ENCODE measurements around the gene ABHD16A.
A peak's percentile ranks its signal among the peaks of the same experiment; 100 is the strongest.

The ABHD16A gene

GRCh38 chr6:31660381-31661261, 42.5 kb downstream of the ABHD16A start, which contains the start of gene C6orf47:
Gene C6orf47, minus strand, starts transcription at chr6:31660778. Its CDS starts 831 bp downstream, at chr6:31659947.
- DNase-seq = peak; percentile 47

DNA sequence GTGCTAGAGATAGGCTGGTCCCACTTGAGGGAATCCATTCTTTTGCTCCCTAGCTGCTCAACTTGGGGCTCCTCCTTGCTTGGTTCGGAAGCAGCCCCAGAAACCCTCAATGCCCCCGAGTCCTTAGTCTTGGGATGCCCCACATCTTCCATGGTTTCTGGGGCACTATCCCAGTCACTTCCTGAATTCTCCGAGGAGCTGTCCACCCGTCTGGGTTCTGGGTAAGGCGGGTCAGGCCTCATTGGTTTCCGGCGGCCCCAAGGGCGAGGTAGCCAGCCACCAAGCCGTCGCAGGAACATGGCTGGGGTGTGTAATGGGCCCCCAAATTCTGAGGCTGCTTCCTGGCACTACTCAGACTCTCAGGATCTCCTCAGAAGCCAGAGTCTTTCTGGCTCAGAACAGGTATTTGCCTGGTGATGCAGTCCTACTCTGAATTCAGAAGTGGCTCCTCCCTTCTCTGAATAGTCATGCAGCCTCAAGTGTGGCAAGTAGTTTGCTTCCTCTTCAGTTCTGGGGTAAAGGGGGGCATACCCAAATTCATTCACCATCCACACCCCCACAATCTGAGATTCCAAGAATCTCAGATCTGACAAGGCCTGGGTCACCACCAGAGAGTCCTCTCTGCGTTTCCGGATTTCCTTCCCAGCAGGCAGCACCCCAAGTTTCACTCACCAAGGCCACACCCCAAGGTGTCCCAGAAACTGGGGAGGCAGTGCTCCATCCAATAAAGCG, 43.3 kb downstream of the ABHD16A start:
- DNase-seq = no peak

- DNase-seq = no peak
These were observed 44.0 kb downstream of the ABHD16A start for GRCh38 chr6:31658983-31659648.

DNA sequence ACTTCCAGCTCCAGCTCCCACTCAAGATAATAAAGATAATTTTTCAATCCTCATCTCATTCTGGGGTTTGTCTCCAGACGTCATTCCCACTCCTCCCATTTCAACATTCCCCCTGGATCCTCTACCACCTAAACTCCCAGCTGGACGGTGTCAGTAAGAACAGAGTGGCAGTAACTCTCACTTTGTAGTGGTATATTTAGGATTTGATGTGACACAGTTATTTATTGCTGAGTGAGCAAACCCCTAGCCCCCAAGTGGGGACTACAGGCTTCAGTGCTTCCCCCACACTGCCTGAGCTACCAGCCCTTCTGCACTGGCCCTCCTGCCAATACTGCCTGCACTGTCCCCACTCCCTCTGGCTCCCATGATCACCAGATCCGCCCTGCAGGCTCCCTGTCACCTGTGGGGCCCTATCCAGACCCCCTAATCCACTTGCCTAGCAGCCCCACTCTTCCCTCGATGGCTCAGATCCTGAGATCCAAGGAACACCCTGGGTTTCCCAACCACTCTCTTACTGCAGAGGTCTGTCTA, 44.9 kb downstream of the ABHD16A start:
- no peak for DNase-seq

DNA sequence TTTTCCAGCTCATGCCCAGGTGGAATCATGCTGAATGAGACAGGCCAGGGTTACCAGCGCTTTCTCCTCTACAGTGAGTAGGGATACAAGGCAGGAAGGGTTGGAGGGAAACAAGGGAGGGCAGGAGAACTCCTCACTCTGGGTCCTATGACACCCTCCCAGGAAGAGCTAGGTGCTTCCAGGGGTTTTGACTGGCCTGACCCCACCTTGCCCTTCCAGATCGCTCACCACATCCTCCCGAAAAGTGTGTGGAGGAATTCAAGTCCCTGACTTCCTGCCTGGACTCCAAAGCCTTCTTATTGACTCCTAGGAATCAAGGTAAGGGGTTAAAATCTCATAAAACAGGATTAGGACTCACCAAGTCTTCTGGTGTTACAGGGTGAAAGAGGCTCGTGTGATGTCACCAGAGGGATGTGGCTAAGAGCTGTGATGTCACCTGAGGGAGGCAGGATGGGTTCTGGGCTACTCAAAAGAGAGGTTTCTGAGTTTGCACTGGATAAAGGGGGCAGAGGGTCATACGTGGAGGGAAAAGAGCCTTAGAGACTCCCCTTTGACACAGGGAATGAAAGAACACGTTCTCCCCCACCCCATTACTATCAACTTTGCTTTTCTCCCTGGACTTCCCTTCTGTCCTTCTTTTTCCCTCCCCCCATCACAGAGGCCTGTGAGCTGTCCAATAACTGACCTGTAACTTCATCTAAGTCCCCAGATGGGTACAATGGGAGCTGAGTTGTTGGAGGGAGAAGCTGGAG, 45.5 kb downstream of the ABHD16A start:
- no peak for DNase-seq

DNA sequence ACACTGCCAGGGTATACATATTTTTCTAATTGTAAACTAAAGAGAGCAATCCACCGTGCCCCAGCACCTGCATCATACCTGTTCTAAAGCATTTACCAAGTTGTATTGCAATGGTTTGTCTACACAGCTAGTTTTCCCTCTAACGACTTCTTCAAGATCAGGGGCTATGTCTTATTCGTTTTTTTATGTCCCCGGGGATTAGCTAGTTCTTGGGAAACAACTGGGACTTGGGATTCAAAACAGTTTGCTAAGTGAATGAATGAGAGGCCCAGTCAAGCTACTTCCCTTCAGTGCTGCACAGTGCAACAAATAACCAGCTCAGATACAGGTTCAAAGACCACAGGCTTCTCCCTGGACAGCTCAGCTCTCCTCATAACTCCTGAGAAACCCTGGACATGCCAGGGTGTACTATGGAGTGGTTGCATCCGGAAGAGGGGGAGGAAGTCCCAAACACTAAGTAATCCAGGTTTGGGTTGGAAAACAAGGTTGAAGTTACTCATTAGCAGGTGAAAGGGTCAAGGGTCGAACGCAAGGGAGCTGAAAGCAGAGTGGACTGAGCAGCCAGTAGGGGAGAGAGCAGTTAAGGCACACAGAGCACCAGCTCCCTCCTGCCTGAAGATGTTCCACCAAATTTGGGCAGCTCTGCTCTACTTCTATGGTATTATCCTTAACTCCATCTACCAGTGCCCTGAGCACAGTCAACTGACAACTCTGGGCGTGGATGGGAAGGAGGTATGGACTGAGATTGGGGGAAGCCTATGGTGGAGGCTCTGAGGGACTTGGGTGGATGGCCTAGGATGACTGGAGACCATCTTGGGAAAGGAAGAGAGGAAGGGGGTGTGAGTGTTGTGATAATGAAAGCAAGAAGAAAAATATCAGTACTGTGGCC, 47.5 kb downstream of the ABHD16A start, which contains the start of gene APOM:
APOM (plus strand) TSS at position 546 of the 889 bp plus-strand sequence; CDS start at position 619, 73 bp downstream.
- no peak for DNase-seq

- no peak for DNase-seq
These were observed 48.4 kb downstream of the ABHD16A start for GRCh38 chr6:31654574-31655348.

- peak; percentile 96 for DNase-seq
These were observed 50.0 kb downstream of the ABHD16A start for GRCh38 chr6:31652925-31653724.

GRCh38 chr6:31651602-31652191, 51.4 kb downstream of the ABHD16A start:
- DNase-seq = peak; percentile 69

DNA sequence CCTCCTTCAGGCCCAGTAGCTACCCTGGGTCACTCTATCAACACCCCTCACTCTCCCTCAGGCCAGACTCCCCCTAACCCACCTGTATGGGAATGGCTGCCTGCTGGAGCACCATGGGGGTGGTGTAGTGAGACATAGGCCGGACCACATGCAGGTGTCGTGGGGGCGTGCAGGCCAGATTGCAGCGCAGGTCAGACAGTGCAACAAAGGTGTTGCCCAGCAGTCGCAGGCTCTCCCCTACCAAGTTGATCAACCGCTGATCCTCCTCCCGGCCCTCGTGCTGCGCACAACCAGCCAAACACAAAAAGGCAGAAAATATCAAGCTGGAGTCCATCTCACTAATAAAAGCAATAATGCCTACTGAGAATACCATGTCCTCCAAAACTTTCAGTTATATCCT, 57.8 kb downstream of the ABHD16A start:
- no peak for DNase-seq

GRCh38 chr6:31643818-31644454, 59.2 kb downstream of the ABHD16A start:
- DNase-seq = no peak

DNA sequence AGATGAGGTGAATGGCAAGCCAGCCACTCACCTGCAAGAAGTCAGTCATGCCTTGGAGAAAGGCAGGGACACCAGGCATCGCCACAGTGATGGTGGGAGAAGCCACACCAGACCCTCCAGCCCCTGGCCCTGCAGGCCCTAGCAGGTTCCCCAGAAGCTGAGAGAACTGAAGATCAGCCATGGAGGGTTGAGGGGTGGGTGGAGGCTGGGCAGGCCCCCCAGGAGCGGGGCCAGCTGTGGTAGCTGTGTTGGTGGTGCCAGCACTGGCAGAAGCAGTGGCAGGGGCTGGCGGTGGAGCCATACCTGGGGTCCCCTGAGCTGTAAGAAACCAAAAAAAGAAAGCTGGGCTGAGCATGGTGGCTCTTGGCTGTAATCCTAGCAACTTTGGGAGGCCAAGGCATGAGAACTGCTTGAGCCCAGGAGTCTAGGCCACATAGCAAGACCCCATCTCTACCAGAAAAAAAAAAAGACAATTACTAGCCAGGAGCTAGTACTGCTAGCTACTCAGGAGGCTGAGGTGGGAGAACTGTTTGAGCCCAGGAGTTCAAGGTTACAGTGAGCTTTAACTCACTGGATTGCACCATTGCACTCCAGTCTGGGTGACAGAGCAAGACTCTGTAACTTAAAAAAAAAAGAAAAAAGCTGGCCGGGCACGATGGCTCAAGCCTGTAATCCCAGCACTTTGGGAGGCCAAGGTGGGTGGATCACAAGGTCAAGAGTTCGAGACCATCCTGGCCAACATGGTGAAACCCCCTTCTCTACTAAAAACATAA, 60.1 kb downstream of the ABHD16A start:
- DNase-seq = no peak

DNA sequence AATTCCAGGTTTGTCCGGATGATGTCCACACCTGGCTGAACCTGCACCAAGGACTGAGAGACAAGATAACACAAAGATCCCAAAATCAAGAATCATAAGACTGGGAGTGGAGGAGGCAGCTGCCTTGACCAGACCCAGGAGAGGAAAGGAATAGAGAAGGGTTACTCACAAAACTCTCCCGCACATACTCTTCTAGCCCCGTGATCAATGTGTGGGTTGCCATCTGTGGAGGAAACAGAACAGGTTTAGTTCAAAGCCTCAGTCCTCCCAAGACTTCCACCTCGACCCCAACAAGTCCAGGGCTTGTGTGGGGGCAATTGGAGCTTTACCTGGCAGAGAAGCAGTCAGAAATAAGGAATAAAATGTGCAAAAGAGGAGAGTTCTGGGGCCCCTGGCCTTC, 61.8 kb downstream of the ABHD16A start:
- no peak for DNase-seq

DNA sequence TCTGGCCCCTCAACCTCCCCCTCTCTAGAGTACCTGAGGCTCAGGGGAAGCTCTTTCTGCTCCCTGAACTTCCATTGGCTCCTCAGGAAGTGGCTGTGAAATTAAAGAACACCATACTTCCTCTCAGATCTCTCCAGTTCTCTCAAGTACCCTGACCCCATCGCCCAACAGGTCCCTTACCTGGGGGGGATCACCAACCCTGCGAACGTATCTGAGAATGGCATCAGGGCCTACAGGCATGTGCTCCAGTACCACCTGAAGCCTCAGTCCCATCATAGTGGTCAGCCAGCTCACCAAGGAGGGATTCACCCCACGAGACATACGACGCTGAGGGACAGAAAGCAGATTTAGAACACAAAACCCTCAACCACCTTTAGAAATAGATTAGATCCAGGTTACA, 62.5 kb downstream of the ABHD16A start:
- no peak for DNase-seq

DNA sequence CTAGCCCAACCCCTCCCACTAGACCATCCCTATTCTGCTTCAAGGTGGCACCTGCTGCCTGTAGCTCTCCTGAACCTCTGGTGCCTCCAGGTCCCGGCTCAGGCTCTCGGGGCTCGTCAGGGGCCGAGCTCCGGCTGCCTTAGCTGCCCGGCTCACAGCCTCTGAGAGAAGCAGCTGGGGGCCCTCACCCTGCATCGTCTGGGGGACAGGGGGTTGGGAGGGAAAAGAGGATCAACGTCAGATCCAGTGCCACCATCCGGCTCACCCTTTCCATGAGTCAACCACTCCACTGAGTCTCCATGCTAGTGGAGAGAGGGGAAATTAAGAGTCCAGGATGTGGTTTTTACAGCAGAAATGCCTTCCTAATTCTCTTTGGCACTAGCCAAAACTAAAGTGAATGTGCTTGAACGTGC, 63.7 kb downstream of the ABHD16A start:
- peak; percentile 13 for DNase-seq

GRCh38 chr6:31639043-31639442, 64.1 kb downstream of the ABHD16A start:
- DNase-seq = no peak

Data from amniotic stem cell (primary cell).